Measurements from ENCODE around the gene GPC2. TPM values are rescaled to one million over a fixed set of nuclear protein-coding genes. Genes with fewer than 3 reads are reported as not detected.
"Not testable (repeated sequence)": the region's sequence is repeated elsewhere in the genome, so short reads cannot be mapped to it uniquely, and the experiment has no call there.

GPC2 gene
- polyA plus RNA-seq, 2 of the 4 experiments (the other 2 are of a cell fraction): 1.1 to 2.9 TPM

- no peak overlapping the region for H3K4me2 ChIP-seq
- ChIA-PET POLR2A (no interaction called here), CTCF (interaction anchor here (1.2 to 3.9 kb wide), 7 partner anchors 10 to 158 kb away, joined by 3 to 29 read pairs (median 5); no protein-coding TSS in a partner anchor)
- no peak overlapping the region for H3K27ac ChIP-seq
- H3K9me3 ChIP-seq: no peaks in the 10 kb centered on the region
- peaks cover 4% of the 10 kb centered on the region; the same call in 2 of the 3 replicates for H3K4me1 ChIP-seq
- FAIRE-seq (no peak), DNase-seq (ENCODE audit: low read depth in 1 of 2, low spot score in 1 of 2) (no peak), ATAC-seq (peak; percentile 54 to 73; a peak in 3 of 6 replicates)
- no peak overlapping the region for H3K4me3 ChIP-seq
- 57% methylated on average over 3 of the region's 3 CpGs for WGBS (ENCODE audit: missing lambda C conversion rate)
- TF ChIP-seq JUNB (IDR thresholded peaks at IDR 0.05) (no peak), RARB (CRISPR knock-in tag; IDR thresholded peaks at IDR 0.05) (no peak), HOXB13 (CRISPR knock-in tag; IDR thresholded peaks at IDR 0.05; ENCODE audit: low read depth) (no peak), ZSCAN20 (CRISPR knock-in tag; IDR thresholded peaks at IDR 0.05) (no peak), FOSL2 (IDR thresholded peaks at IDR 0.05) (no peak), FOSL2 (CRISPR knock-in tag; IDR thresholded peaks at IDR 0.05) (no peak)
Measured at GRCh38 chr7:100189061-100189460, 11.9 kb upstream of the GPC2 start.

- CTCF ChIA-PET: interaction anchor here (0.8 to 3.4 kb wide), 3 partner anchors 9 to 53 kb away, joined by 3 to 12 read pairs (median 4); no protein-coding TSS in a partner anchor
Measured at GRCh38 chr7:100185726-100186125, 8.5 kb upstream of the GPC2 start.

GRCh38 chr7:100183090-100183489 is 5.9 kb upstream of the GPC2 start:
- DNase-seq (ENCODE audit: low read depth in 1 of 2, low spot score in 1 of 2); FAIRE-seq; ATAC-seq; POLR2A ChIA-PET; H3K27ac ChIP-seq; H3K4me1 ChIP-seq; H3K4me3 ChIP-seq; H3K4me2 ChIP-seq; H3K9me3 ChIP-seq: not testable (repeated sequence)
- CTCF ChIA-PET: interaction anchor here (0.7 to 3.4 kb wide), 2 partner anchors 27 to 50 kb away, joined by 3 to 12 read pairs; no protein-coding TSS in a partner anchor
- 72% methylated on average over 6 of the region's 6 CpGs for WGBS (ENCODE audit: missing lambda C conversion rate)

More at GRCh38 chr7:100185726-100186125, 8.5 kb upstream of the GPC2 start:
- POLR2A ChIA-PET: no interaction called here
- WGBS (ENCODE audit: missing lambda C conversion rate): 86% methylated on average over 2 of the region's 2 CpGs
- no peak for DNase-seq (ENCODE audit: low read depth in 1 of 2, low spot score in 1 of 2)
- TF ChIP-seq NFE2L2 (conservative IDR thresholded peaks at IDR 0.05; ENCODE audit: low read length): no peak
- TF ChIP-seq ESRRA (IDR thresholded peaks at IDR 0.05; ENCODE audit: borderline replicate concordance, low read length): no peak
- TF ChIP-seq MYC (IDR thresholded peaks at IDR 0.05; ENCODE audit: borderline replicate concordance, low read length): no peak
- no peak for TF ChIP-seq HEYL (CRISPR knock-in tag; IDR thresholded peaks at IDR 0.05)
- TF ChIP-seq HMGXB4 (CRISPR knock-in tag; IDR thresholded peaks at IDR 0.05; ENCODE audit: borderline replicate concordance): no peak
- TF ChIP-seq BHLHE40 (IDR thresholded peaks at IDR 0.05; ENCODE audit: low read depth, low read length): no peak
- TF ChIP-seq PBX3 (IDR thresholded peaks at IDR 0.05): no peak
- TF ChIP-seq USF2 (IDR thresholded peaks at IDR 0.05): no peak
- no peak for TF ChIP-seq JUNB (IDR thresholded peaks at IDR 0.05)
- no peak for TF ChIP-seq FOXS1 (CRISPR knock-in tag; IDR thresholded peaks at IDR 0.05)
- Histone ChIP-seq H3K4me3 (no peak overlapping the region), H3K4me2 (no peak overlapping the region), H3K27ac (no peak overlapping the region), H3K9me3 (no peaks in the 10 kb centered on the region), H3K4me1 (peaks cover 4% of the 10 kb centered on the region; the same call in 2 of the 3 replicates)
- no peak for ATAC-seq
- FAIRE-seq: no peak

- H3K9me3 ChIP-seq; H3K4me3 ChIP-seq; H3K27ac ChIP-seq; H3K4me2 ChIP-seq; ATAC-seq; FAIRE-seq; DNase-seq (ENCODE audit: low read depth in 1 of 2, low spot score in 1 of 2); H3K4me1 ChIP-seq; POLR2A ChIA-PET: not testable (repeated sequence)
- CTCF ChIA-PET: interaction anchor here (0.7 to 3.4 kb wide), 3 partner anchors 24 to 49 kb away, joined by 3 to 12 read pairs (median 3); partner anchors contain the start of gene TRAPPC14
- WGBS (ENCODE audit: missing lambda C conversion rate): 72% methylated on average over 6 of the region's 6 CpGs
Measured at GRCh38 chr7:100182616-100183015, 5.4 kb upstream of the GPC2 start.

GRCh38 chr7:100180084-100180483 is 2.9 kb upstream of the GPC2 start:
- ATAC-seq; H3K27ac ChIP-seq; H3K4me3 ChIP-seq; DNase-seq (ENCODE audit: low read depth in 1 of 2, low spot score in 1 of 2); H3K4me2 ChIP-seq; POLR2A ChIA-PET; H3K9me3 ChIP-seq; FAIRE-seq; H3K4me1 ChIP-seq: not testable (repeated sequence)
- CTCF ChIA-PET: interaction anchor here (0.9 to 5.7 kb wide), 3 partner anchors 14 to 47 kb away, joined by 3 to 25 read pairs (median 4); no protein-coding TSS in a partner anchor
- WGBS (ENCODE audit: missing lambda C conversion rate): 77% methylated on average over 3 of the region's 3 CpGs
